ENCODE measurements around the gene AHCYL1. TPM values are rescaled to one million over a fixed set of nuclear protein-coding genes. Genes with fewer than 3 reads are reported as not detected.

Gene AHCYL1
- total RNA-seq, 6 experiments from 2014 or later, result 51.4 to 77.5 (median 56.0) TPM

DNA sequence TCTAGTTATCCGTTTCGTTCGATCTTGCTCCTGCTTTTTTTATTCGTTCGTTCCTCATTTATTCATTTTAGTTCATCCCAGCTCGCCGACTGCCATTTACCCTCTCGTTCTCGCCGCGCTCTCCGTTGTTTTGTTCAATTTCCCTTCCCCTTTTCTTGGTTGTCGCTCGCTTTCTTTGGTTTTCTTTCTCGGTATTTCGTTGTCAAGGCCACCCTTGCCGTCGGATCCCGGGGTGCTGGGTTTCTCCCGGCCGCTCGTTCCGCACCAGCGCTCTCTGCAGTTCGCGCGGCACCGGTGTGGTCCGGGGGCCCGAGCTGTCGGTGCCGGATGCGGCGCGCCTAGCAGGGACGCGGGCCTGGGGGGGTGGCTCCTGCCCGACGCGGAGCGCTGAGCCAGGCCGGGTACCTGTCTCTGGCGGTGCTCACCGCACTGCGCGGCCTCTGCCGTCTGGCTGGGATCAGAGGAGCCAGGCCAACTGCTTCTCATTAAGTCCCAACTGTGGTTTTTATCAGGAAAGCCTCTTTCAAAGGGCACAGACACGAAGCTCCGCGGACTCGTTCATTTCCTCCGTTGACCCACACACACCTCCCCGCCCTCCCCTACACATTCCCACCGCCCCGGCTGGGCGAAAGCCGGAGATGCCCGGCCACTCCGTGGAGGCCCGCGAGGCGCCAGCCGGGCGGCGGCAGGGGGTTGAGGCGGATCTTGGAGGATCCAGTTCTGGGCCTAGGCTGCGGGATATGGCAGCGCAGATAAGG lies 84.3 kb downstream of the AHCYL1 start:
- Histone ChIP-seq H3K4me1 (peaks cover 0 to 8% (median 0%) of the 10 kb centered on the region in 4 donors), H3K27ac (no peak overlapping the region), H3K4me3 (no peak overlapping the region), H3K36me3 (no peaks in the 10 kb centered on the region), H3K27me3 (peaks cover 23 to 40% of the 10 kb centered on the region in 2 donors), H3K9me3 (no peaks in the 10 kb centered on the region)
- 7% methylated on average over 32 of the region's 68 CpGs for WGBS (ENCODE audit: insufficient coverage, low coverage, low lambda C conversion rate, missing lambda C conversion rate)
- TF ChIP-seq, protein P1, sequence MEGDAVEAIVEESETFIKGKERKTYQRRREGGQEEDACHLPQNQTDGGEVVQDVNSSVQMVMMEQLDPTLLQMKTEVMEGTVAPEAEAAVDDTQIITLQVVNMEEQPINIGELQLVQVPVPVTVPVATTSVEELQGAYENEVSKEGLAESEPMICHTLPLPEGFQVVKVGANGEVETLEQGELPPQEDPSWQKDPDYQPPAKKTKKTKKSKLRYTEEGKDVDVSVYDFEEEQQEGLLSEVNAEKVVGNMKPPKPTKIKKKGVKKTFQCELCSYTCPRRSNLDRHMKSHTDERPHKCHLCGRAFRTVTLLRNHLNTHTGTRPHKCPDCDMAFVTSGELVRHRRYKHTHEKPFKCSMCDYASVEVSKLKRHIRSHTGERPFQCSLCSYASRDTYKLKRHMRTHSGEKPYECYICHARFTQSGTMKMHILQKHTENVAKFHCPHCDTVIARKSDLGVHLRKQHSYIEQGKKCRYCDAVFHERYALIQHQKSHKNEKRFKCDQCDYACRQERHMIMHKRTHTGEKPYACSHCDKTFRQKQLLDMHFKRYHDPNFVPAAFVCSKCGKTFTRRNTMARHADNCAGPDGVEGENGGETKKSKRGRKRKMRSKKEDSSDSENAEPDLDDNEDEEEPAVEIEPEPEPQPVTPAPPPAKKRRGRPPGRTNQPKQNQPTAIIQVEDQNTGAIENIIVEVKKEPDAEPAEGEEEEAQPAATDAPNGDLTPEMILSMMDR (IDR thresholded peaks at IDR 0.05), result no peak
- TF ChIP-seq POLR2A (IDR thresholded peaks at IDR 0.05), result no peak
- DNase-seq (no peak), ATAC-seq (peak in 1 of 4 donors; percentile 7)
- intact Hi-C loops (cut with DNase I), result no loop called here

DNA sequence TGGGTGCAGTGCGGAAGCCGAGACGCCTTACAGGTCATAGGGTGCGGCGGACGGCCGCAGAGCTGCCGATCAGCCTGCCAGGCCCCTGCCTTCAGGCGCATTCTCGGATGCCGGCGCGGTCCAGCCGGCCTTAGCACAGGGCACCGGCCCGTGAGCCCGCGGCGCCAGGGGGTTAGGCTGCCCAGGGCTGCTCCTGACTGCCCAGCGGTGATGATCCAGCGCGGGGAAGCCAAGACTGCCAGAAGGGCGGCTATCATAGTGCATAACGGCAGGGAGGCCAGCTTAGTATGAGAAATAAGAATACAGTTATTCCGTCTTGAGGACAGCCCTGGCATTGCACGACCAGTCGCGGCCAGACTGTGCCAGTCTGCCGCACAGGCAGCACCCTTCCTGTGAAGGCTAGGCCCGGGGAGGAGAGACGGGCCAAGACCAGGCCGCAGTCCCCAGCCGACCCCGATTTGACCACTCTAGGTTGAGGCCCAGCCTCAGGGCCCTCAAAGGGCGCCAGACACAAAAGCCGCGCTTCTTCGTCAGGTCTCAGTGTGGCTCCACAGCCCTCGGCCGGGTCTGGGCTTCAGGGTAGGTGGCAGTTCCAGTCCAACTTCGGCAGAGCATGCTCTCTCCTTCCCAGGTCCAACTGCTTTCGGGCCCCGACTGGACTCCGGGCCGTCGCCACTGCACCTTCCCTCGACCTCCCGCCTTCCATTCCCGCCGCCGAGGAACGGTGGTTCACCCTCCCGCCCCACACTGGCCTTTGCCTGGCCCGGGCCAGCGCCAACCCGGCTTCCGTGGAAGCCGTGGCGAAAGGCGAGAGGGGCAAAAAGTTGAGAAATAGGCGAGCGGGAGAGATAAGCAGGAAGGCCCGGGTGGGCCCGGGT lies 85.1 kb downstream of the AHCYL1 start:
- no peaks in the 10 kb centered on the region for H3K36me3 ChIP-seq
- TF ChIP-seq, protein P1 (IDR thresholded peaks at IDR 0.05), result no peak
- no peak for TF ChIP-seq POLR2A (IDR thresholded peaks at IDR 0.05)
- H3K4me3 ChIP-seq, result no peak overlapping the region
- 10% methylated on average over 23 of the region's 64 CpGs for WGBS (ENCODE audit: insufficient coverage, low coverage, low lambda C conversion rate, missing lambda C conversion rate)
- H3K27ac ChIP-seq, result no peak overlapping the region
- peaks cover 0 to 8% (median 0%) of the 10 kb centered on the region in 4 donors for H3K4me1 ChIP-seq
- DNase-seq, result no peak
- intact Hi-C loops (cut with DNase I), result no loop called here
- no peaks in the 10 kb centered on the region for H3K9me3 ChIP-seq
- peaks cover 23 to 40% of the 10 kb centered on the region in 2 donors for H3K27me3 ChIP-seq
- ATAC-seq, result peak; percentile 37 to 64 (median 47)

DNA sequence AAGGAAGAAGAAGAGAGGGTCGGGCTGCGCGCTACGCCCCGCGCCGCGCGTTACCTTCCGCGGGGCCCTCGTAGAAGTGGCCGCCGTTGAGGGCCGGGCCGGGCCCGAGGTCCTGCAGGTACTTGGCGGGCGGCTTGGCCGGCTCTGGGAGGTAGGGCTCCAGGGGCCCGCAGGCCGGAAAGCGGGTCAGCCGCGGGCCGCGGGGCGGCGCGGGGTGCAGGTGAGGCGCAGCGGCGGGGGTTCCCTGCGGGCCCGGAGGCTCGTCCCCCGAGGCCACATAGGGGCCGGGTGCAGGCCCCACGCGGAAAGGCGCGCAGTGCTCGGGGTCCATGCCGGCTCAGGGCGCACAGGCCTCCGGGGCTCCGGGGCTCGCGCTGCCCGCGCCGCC lies 85.7 kb downstream of the AHCYL1 start:
- intact Hi-C loops (cut with DNase I), result no loop called here
- no peak overlapping the region for H3K4me3 ChIP-seq
- TF ChIP-seq POLR2A (IDR thresholded peaks at IDR 0.05), result no peak
- TF ChIP-seq, protein P1 (IDR thresholded peaks at IDR 0.05), result no peak
- H3K27ac ChIP-seq, result no peak overlapping the region
- H3K27me3 ChIP-seq, result peaks cover 23 to 40% of the 10 kb centered on the region in 2 donors
- ATAC-seq (peak; percentile 11 to 33 (median 18)), DNase-seq (no peak)
- H3K36me3 ChIP-seq, result no peaks in the 10 kb centered on the region
- WGBS (ENCODE audit: insufficient coverage, low coverage, low lambda C conversion rate, missing lambda C conversion rate), result no CpG with 5 or more reads among the region's 52 CpGs
- no peaks in the 10 kb centered on the region for H3K9me3 ChIP-seq
- peaks cover 0 to 8% (median 0%) of the 10 kb centered on the region in 4 donors for H3K4me1 ChIP-seq

DNA sequence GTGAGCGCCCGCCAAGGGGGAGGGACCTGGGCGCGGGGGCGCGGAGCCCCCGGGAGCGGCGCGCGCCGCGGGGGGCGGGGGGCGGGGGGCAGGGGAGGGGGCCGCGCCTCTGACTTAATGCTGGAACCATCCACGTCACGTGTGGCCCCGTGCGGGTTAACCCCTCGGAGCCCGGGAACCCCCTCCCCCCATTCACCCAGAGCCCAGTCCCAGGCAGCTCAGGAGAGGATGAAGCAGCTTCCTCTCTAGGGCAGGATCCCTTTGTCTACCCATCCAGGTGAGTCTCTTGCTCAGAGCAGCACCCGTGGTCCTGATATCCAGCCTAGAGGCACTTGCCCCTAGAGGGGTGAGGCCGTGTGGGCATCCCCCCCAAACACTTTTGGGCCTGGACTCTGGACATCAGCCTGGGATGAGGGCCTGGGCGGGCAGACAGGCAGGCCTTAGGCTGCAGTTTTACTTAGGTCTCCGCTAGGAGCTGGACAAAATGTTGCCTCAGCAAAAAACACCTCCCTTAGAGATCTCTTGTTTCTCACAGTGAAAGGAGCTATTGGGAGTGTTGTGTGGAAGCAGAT lies 86.2 kb downstream of the AHCYL1 start, which contains the start of gene ALX3:
Gene ALX3 (minus strand): TSS at position 2 of the 572 bp plus-strand sequence. CDS start 60 bp downstream, outside the sequence.
- no peak for TF ChIP-seq POLR2A (IDR thresholded peaks at IDR 0.05)
- TF ChIP-seq, protein P1 (IDR thresholded peaks at IDR 0.05), result no peak
- H3K4me1 ChIP-seq, result peaks cover 0 to 8% (median 0%) of the 10 kb centered on the region in 4 donors
- DNase-seq (no peak), ATAC-seq (no peak)
- no peak within 1 kb of the TSS for H3K27ac ChIP-seq
- H3K9me3 ChIP-seq, result no peaks in the 10 kb centered on the region
- no CpG with 5 or more reads among the region's 27 CpGs for WGBS (ENCODE audit: insufficient coverage, low coverage, low lambda C conversion rate, missing lambda C conversion rate)
- peaks cover 23 to 40% of the 10 kb centered on the region in 2 donors for H3K27me3 ChIP-seq
- no peak within 1 kb of the TSS for H3K4me3 ChIP-seq
- intact Hi-C loops (cut with DNase I), result no loop called here
- no peaks in the 10 kb centered on the region for H3K36me3 ChIP-seq
